Measurements from ENCODE around the gene ZDHHC8.

The ZDHHC8 gene

GRCh38 chr22:20131597-20131858, at the start of gene ZDHHC8:
TSS of gene ZDHHC8 (plus strand) at chr22:20131804. CDS start at chr22:20131948, 144 bp downstream.
- no peak for DNase-seq

GRCh38 chr22:20083157-20083890, 48.3 kb upstream of the ZDHHC8 start:
- no peak for DNase-seq

- no peak for DNase-seq
These were observed 47.6 kb upstream of the ZDHHC8 start for GRCh38 chr22:20083891-20084546.

GRCh38 chr22:20084547-20085413, 46.8 kb upstream of the ZDHHC8 start:
- peak; percentile 54 for DNase-seq

- no peak for DNase-seq
These were observed 46.0 kb upstream of the ZDHHC8 start for GRCh38 chr22:20085651-20086050.

GRCh38 chr22:20086101-20086599, 45.5 kb upstream of the ZDHHC8 start:
- DNase-seq = no peak

GRCh38 chr22:20086763-20087162, 44.8 kb upstream of the ZDHHC8 start:
- DNase-seq = no peak

- no peak for DNase-seq
These were observed 44.0 kb upstream of the ZDHHC8 start for GRCh38 chr22:20087319-20088262.

- DNase-seq = no peak
These were observed 43.3 kb upstream of the ZDHHC8 start for GRCh38 chr22:20088263-20088648.

GRCh38 chr22:20089226-20089976, 42.2 kb upstream of the ZDHHC8 start:
- no peak for DNase-seq

GRCh38 chr22:20089977-20090729, 41.5 kb upstream of the ZDHHC8 start:
- no peak for DNase-seq

- DNase-seq = no peak
These were observed 40.8 kb upstream of the ZDHHC8 start for GRCh38 chr22:20090730-20091240.

- DNase-seq = no peak
These were observed 39.7 kb upstream of the ZDHHC8 start for GRCh38 chr22:20091690-20092476.

GRCh38 chr22:20092477-20092854, 39.1 kb upstream of the ZDHHC8 start:
- DNase-seq = no peak

- no peak for DNase-seq
These were observed 38.0 kb upstream of the ZDHHC8 start for GRCh38 chr22:20093418-20094196.

- DNase-seq = no peak
These were observed 37.3 kb upstream of the ZDHHC8 start for GRCh38 chr22:20094197-20094807.

- no peak for DNase-seq
These were observed 36.1 kb upstream of the ZDHHC8 start for GRCh38 chr22:20095521-20095920.

- no peak for DNase-seq
These were observed 34.8 kb upstream of the ZDHHC8 start for GRCh38 chr22:20096574-20097420.
